ENCODE data around the gene SLC25A42.

SLC25A42 gene

DNA sequence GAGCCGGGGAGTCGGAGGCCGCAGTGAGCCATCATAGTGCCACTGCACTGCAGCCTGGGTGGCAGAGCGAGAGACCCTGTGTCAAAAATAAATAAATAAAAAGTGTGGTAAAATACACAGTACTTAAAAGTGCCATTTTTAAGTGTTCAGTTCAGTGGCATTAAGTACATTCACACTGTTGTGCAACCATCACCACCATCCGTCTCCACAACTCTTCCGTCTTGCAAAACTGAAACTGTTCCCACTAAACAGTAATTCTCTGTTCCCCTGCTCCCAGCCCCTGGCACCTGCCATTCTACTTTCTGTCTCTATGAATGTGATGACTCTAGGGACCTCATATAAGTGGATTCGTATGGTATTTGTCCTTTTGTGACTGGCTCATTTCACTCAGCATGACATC, 13.3 kb downstream of the SLC25A42 start:
- peak; percentile 46 to 67 for DNase-seq (ENCODE audit: low read depth in 1 of 2, low spot score in 1 of 2)
- no peak overlapping the region for H3K4me3 ChIP-seq (replicated peaks; ENCODE audit: insufficient read depth, low read length)
- no peaks in the 10 kb centered on the region for H3K27me3 ChIP-seq (ENCODE audit: insufficient read depth, poor library complexity, severe bottlenecking)
- no peak for TF ChIP-seq POLR2AphosphoS5 (IDR thresholded peaks at IDR 0.05; ENCODE audit: low read depth)
- no peak for TF ChIP-seq CTCF (IDR thresholded peaks at IDR 0.05; ENCODE audit: insufficient read depth, low read length)
- no peak for TF ChIP-seq SPI1 (IDR thresholded peaks at IDR 0.05; ENCODE audit: borderline replicate concordance, low read depth)
- no peak for TF ChIP-seq REST (IDR thresholded peaks at IDR 0.05; ENCODE audit: insufficient replicate concordance, low read depth)
- TF ChIP-seq GABPA (IDR thresholded peaks at IDR 0.05; ENCODE audit: low read depth): no peak
- H3K27ac ChIP-seq (replicated peaks): peak overlapping the region; percentile 44

- no peak overlapping the region for H3K27ac ChIP-seq (replicated peaks)
- no peak for DNase-seq (ENCODE audit: low read depth in 1 of 2, low spot score in 1 of 2)
- TF ChIP-seq POLR2AphosphoS5 (IDR thresholded peaks at IDR 0.05; ENCODE audit: low read depth): no peak
- TF ChIP-seq SPI1 (IDR thresholded peaks at IDR 0.05; ENCODE audit: borderline replicate concordance, low read depth): no peak
- TF ChIP-seq REST (IDR thresholded peaks at IDR 0.05; ENCODE audit: insufficient replicate concordance, low read depth): no peak
- no peak for TF ChIP-seq GABPA (IDR thresholded peaks at IDR 0.05; ENCODE audit: low read depth)
- H3K27me3 ChIP-seq (ENCODE audit: insufficient read depth, poor library complexity, severe bottlenecking): no peaks in the 10 kb centered on the region
- H3K4me3 ChIP-seq (replicated peaks; ENCODE audit: insufficient read depth, low read length): no peak overlapping the region
These were observed 15.0 kb downstream of the SLC25A42 start for GRCh38 chr19:19078801-19079200.

- TF ChIP-seq POLR2AphosphoS5 (IDR thresholded peaks at IDR 0.05; ENCODE audit: low read depth) (no peak), CTCF (IDR thresholded peaks at IDR 0.05; ENCODE audit: insufficient read depth, low read length) (no peak), SPI1 (IDR thresholded peaks at IDR 0.05; ENCODE audit: borderline replicate concordance, low read depth) (no peak), REST (IDR thresholded peaks at IDR 0.05; ENCODE audit: insufficient replicate concordance, low read depth) (no peak), GABPA (IDR thresholded peaks at IDR 0.05; ENCODE audit: low read depth) (no peak)
- DNase-seq (ENCODE audit: low read depth in 1 of 2, low spot score in 1 of 2): no peak
- Histone ChIP-seq H3K4me3 (replicated peaks; ENCODE audit: insufficient read depth, low read length) (no peak overlapping the region), H3K27me3 (ENCODE audit: insufficient read depth, poor library complexity, severe bottlenecking) (no peaks in the 10 kb centered on the region), H3K27ac (replicated peaks) (no peak overlapping the region)
These were observed 15.8 kb downstream of the SLC25A42 start for GRCh38 chr19:19079571-19079970.

Measured in HL-60 (cell line).